GM19025 (cell line): ENCODE results near the gene CDH3.

ENCODE experiments used
- ATAC-seq: cut with Tn5 transposase; IDR thresholded peaks from one replicate; pipeline ENCODE4 v1.9.1; 2021; ENCODE audit warnings: mild to moderate bottlenecking, low read depth, moderate library complexity; ENCODE audit not compliant: unreplicated experiment

The CDH3 gene

DNA sequence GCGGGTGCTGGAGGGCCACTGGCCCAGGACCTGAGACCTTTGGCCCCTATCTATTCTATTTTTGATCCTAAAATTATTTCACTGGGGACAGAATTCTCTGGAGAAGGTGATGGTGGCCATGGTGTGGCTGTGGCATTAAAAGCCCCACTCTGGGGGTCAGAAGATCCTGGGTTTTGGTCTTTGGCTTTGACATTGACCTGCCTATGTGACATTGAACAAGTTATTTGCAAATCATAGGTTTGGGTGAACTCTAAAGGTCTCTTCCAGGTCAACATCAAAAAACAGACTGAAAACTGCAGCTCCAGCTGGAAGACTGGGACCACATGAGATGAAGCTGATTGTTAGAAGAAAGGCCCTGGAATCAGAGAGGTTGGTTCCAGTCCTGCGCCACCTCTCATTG, 89.7 kb downstream of the CDH3 start:
- no peak for ATAC-seq

DNA sequence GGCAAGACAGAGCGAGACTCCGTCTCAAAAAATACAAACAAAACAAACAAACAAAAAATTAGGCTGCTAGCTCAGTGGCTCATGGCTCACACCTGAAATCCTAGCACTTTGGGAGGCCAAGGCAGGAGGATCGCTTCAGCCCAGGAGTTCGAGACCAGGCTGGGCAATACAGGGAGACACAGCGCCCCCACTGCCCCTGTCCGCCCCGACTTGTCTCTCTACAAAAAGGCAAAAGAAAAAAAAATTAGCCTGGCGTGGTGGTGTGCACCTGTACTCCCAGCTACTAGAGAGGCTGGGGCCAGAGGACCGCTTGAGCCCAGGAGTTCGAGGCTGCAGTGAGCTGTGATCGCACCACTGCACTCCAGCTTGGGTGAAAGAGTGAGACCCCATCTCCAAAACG, 91.5 kb downstream of the CDH3 start:
- no peak for ATAC-seq

DNA sequence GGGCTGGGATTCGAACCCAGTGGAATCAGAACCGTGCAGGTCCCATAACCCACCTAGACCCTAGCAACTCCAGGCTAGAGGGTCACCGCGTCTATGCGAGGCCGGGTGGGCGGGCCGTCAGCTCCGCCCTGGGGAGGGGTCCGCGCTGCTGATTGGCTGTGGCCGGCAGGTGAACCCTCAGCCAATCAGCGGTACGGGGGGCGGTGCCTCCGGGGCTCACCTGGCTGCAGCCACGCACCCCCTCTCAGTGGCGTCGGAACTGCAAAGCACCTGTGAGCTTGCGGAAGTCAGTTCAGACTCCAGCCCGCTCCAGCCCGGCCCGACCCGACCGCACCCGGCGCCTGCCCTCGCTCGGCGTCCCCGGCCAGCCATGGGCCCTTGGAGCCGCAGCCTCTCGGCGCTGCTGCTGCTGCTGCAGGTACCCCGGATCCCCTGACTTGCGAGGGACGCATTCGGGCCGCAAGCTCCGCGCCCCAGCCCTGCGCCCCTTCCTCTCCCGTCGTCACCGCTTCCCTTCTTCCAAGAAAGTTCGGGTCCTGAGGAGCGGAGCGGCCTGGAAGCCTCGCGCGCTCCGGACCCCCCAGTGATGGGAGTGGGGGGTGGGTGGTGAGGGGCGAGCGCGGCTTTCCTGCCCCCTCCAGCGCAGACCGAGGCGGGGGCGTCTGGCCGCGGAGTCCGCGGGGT, 92.1 kb downstream of the CDH3 start, which contains the start of gene CDH1:
CDH1 (plus strand) TSS at position 247 of the 684 bp plus-strand sequence; CDS start at position 371, 124 bp downstream.
- ATAC-seq = no peak

DNA sequence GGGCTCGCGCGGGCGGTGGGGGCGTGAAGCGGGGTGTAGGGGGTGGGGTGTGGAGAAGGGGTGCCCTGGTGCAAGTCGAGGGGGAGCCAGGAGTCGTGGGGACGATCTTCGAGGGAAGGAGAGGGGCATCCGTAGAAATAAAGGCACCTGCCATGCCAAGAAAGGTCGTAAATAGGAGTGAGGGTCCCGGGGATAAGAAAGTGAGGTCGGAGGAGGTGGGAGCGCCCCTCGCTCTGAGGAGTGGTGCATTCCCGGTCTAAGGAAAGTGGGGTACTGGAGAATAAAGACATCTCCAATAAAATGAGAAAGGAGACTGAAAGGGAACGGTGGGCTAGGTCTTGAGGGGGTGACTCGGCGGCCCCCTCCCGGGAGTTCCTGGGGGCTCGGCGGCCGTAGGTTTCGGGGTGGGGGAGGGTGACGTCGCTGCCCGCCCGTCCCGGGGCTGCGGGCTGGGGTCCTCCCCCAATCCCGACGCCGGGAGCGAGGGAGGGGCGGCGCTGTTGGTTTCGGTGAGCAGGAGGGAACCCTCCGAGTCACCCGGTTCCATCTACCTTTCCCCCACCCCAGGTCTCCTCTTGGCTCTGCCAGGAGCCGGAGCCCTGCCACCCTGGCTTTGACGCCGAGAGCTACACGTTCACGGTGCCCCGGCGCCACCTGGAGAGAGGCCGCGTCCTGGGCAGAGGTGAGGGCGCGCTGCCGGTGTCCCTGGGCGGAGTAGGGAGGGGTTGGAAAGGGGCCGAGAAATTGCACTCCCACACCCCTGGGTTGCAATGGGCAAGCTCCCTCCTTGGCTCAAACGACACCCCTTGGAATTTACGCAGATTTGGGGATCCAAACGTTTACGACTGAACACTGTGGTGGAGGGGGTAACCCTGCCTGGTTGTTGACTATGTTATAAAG, 92.9 kb downstream of the CDH3 start:
- ATAC-seq = no peak

DNA sequence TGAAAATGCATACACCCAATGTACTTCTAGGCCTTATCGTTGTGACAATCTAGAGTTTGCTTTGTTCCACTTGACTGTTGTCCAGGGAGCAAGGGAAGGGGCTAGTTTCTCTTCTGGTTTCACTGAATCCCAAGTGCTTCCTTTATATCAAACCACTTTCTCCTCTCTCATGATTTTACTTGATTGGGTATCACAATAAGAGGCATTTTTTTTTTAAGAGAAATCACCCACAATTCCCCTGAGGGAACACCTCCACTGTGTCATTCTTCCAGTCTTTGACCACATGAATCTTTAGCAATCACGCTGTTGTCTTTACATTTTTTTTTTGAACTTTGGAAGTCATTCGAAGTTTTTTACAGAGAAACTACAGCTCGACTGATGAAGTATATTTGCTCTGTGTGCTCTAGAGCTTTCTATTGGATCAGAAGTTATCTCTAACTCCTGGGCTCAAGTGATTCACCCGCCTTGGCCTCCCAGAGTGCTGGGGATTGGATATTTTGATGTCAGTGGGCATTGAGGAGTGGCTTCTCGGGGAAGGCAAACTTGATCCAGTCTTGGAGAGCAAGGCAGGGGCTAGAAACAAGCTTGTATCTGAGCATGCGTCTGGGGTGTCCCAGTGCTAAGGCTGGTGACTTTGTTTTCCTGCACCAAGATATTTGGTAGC, 95.0 kb downstream of the CDH3 start:
- ATAC-seq = no peak

DNA sequence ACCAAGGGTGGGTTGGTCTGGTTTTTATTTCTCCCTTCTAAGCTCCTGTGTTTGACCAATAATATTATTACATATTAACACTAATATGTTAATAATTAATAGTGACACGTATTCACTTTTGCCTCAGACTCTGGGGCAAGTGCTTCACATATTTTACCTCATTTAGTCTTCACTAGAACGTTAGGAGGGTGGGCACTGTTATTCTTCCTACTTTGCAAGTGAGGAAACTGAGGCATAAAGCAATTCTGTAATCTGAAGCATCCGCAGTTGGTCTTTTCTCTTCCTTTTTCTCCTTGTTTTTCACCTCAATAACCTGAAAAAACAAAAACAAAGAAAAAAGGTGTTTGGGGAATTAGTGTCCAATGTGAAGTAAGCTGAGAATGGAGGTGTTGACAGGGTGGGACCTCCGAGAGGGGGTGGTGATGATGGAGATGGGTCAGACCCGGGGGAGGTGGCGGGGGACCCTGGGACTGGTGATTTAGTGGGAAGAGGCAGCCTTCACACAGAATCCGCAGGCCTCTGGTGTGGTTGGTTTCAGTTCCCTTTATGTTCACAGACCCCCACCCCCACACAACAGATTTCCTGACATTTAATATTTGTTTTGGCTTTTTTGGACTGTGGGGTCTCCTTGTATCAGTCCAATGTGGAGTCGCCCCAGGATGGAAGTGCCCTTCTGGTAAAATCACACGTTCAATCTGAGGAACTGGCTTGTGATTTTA, 95.7 kb downstream of the CDH3 start:
- no peak for ATAC-seq

DNA sequence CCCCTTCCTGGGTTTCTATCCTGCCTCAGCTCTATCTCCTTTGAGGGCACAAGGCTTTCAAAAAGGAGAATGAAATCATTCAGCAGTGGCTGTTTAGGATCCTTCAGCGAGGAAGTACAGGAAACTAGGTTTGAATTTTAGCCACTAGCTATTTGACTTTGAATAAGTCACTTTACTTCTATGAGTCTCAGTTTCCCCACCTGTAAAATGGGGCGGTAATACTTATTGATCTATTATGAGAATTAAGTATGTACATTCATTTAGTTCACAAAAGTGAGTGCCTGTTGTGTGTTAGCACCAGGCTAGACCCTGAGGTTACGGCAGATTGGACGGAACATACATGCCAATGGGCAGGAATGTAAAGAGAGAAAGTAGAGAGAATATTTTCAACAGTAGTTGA, 98.6 kb downstream of the CDH3 start:
- no peak for ATAC-seq

DNA sequence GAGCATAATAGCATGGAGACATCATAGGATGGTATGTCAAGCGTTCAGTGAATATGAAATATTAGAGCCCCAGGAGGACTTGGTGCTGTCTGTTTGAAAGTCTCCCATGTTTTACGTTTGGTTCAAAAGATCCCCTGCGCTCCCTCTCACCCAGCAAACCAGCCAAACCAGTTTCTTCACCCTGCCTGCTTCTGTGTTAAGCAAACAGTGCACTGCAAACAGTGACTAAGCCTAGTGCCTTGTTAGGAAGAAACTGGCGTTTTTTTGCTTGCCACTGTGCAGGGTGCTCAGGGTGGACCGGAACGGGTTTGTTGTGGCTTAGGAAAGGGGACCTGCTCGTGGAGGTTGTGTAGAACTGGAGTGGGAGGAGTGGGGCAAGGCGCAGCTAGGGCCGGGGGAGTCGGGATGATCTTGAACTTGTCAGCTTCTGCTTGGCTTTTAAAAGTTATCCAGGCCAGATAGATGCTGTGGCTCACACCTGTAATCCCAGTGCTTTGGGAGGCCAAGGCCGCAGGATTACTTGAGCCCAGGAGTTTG, 99.7 kb downstream of the CDH3 start:
- ATAC-seq = no peak

DNA sequence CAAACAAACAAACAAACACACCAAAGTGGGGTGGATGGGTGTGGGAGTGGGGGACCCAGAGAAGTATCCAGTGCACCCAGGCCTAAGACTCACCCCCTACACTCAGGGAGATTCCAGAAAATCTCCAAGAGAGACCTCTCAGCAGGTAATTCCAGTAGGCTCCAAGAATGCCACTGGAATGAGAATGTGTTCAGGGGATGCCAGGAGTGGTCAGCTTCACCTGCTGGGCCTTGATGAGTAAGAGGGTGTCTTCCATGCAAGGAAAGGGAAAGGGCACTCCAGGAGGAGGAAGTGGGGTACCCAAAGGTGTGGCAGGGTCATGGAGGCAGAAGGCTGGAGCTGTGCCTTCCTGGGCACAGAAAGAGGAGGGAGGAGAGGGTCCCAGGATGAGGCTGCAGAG, 101.8 kb downstream of the CDH3 start:
- ATAC-seq = no peak

DNA sequence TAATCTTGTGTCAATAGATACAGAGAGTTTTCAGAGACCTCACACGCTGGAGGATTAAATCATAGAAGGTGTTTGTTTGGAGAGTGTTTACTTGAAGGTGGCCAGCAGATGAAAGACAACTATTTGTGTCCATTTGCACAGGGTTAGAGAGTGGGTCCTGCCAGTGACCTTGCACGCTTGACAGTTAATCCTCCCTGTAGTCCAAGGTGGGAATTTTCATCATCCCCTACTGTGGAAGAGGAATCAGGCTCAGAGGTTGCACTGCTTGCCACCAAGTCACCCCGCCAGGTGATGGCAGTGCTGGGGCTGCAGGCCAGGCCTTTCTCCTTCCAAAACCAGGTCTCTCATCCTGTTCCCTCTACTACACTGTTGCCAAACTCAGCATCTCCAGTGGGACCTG, 104.3 kb downstream of the CDH3 start:
- ATAC-seq = no peak
